H1 (cell line): Measurements from ENCODE around the gene LRRC3C. TPM values are rescaled to one million over a fixed set of nuclear protein-coding genes. Genes with fewer than 3 reads are reported as not detected.

ENCODE experiments used
- CTBP2 ChIP-seq: IDR thresholded peaks from 2 replicates; pipeline ENCODE4 v1.7.0; 2011; ENCODE audit warnings: borderline replicate concordance, mild to moderate bottlenecking, moderate library complexity, mixed read lengths, low read length; ENCODE audit not compliant: insufficient read depth, insufficient read length
- MAFK ChIP-seq: IDR thresholded peaks from 2 replicates; pipeline ENCODE4 v1.6.1; 2012; ENCODE audit warnings: low read depth, mild to moderate bottlenecking, improper control_type of control experiment, low read length
- SIRT6 ChIP-seq: IDR thresholded peaks from one replicate; pipeline ENCODE4 v1.7.1; 2012; ENCODE audit warnings: low read length, inconsistent platforms
- polyA plus RNA-seq, 7 experiments: library from polyadenylated mRNA; depleted of rRNA in 3 of 7; stranded (reverse) in 5 of 7; unstranded in 2 of 7; fragments of >200 nt in 5 of 7; fragments of 200-250 nt in 2 of 7; gene quantifications; 1 replicate in 5 of 7; 2 replicates in 1 of 7; 4 replicates in 1 of 7; pipeline versions ENCODE4 v1.2.1 to v1.2.3, GENCODE V29; 2011 to 2013; ENCODE audit warnings: missing spikeins in 2 of 7, mixed read lengths in 2 of 7
- total RNA-seq: library from RNA; stranded (reverse); fragmentation: NEBNext Ultra II Directional; extraction: Animal tissue kit (Norgen Biotek cat#: 25700); gene quantifications from 2 replicates; pipeline ENCODE4 v1.2.1, GENCODE V29; 2021

Gene LRRC3C
- total and polyA plus RNA-seq, 2 of the 8 experiments (the other 6 are each of a cell fraction or from before 2014, with no cell fraction given): not detected

GRCh38 chr17:39966771-39967170, 39.2 kb downstream of the LRRC3C start (continued):
- TF ChIP-seq CTBP2 (no peak), SIRT6 (no peak), MAFK (no peak)
